ENCODE measurements around the gene PPP2R1B. TPM values are rescaled to one million over a fixed set of nuclear protein-coding genes. Genes with fewer than 3 reads are reported as not detected.
"Not testable (repeated sequence)": the region's sequence is repeated elsewhere in the genome, so short reads cannot be mapped to it uniquely, and the experiment has no call there.

PPP2R1B gene
- total RNA-seq, 1 donor from 2014 or later, result 24.1 TPM

DNA sequence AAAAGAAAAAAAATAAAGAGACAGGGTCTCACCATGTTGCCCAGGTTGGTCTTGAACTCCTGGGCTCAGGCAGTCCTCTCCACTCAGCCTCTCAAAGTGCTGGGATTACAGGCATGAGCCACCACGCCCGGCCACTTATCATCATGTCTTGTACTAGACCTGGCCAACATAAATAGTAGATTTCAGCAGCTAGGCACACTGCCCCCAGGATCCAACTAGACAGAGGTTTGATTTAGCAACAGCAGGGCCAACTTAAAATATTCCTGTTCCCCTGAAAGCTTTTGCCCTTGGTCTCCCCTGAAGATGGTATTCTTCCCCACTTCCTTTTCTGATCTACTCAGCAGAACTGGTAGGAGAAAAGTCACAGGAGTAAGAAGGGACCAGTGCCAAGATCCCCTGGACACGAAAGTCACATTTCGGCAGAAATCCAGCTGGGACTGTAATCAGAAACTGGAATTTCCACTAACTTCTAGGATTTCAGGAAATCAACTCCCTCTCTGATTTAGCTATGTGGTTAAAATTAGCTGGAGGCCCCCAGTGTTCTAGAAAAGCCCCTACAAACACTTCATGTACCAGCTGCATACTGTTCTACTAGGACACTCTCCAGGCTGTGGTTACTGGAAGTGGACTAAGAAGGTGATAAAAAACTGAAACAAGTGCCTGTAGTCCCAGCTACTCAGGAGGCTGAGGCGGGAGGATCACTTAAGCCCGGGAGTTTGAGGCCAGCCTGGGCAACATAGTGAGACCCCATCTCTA is 8.9 kb upstream of the PPP2R1B start:
- no peaks in the 10 kb centered on the region for H3K27me3 ChIP-seq (ENCODE audit: low read depth)
- ATAC-seq, result peak; percentile 40 to 75
- H3K36me3 ChIP-seq, result no peaks in the 10 kb centered on the region
- intact Hi-C loops (cut with DNase I), result loop anchor here (5.0 kb wide), 1 partner anchor 173 kb away; the partner anchor contains the start of gene SIK2
- DNase-seq, result no peak
- H3K27ac ChIP-seq, result no peak overlapping the region
- H3K4me1 ChIP-seq, result peaks cover 21% of the 10 kb centered on the region
- H3K9me3 ChIP-seq, result no peaks in the 10 kb centered on the region
- no peak overlapping the region for H3K4me3 ChIP-seq
- TF ChIP-seq, protein P1, sequence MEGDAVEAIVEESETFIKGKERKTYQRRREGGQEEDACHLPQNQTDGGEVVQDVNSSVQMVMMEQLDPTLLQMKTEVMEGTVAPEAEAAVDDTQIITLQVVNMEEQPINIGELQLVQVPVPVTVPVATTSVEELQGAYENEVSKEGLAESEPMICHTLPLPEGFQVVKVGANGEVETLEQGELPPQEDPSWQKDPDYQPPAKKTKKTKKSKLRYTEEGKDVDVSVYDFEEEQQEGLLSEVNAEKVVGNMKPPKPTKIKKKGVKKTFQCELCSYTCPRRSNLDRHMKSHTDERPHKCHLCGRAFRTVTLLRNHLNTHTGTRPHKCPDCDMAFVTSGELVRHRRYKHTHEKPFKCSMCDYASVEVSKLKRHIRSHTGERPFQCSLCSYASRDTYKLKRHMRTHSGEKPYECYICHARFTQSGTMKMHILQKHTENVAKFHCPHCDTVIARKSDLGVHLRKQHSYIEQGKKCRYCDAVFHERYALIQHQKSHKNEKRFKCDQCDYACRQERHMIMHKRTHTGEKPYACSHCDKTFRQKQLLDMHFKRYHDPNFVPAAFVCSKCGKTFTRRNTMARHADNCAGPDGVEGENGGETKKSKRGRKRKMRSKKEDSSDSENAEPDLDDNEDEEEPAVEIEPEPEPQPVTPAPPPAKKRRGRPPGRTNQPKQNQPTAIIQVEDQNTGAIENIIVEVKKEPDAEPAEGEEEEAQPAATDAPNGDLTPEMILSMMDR (IDR thresholded peaks at IDR 0.05), result no peak

DNA sequence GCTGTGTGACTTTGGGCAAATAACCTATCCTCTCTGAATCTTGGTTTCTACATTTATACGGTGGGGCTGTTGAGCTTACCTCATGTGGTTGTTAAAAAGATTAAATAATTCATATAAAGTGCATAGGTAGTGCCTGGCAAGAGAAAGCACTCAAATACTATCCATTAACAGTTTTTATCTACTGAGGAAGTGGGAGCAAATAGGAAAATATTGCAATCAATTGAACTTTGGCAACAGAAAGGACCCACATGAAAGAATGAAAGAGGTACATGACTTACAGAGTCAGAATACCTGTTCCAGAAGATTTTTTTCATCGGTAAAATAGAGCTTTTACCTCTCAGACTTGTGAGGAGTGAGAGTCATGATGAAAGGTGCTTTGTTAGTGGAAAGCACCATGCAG is 6.3 kb upstream of the PPP2R1B start:
- no peak for ATAC-seq
- peaks cover 24% of the 10 kb centered on the region for H3K4me1 ChIP-seq
- TF ChIP-seq, protein P1 (IDR thresholded peaks at IDR 0.05), result no peak
- H3K27me3 ChIP-seq (ENCODE audit: low read depth), result no peaks in the 10 kb centered on the region
- H3K9me3 ChIP-seq, result no peaks in the 10 kb centered on the region
- DNase-seq, result no peak
- intact Hi-C loops (cut with DNase I), result no loop called here
- H3K27ac ChIP-seq, result no peak overlapping the region
- no peak overlapping the region for H3K4me3 ChIP-seq
- no peaks in the 10 kb centered on the region for H3K36me3 ChIP-seq

DNA sequence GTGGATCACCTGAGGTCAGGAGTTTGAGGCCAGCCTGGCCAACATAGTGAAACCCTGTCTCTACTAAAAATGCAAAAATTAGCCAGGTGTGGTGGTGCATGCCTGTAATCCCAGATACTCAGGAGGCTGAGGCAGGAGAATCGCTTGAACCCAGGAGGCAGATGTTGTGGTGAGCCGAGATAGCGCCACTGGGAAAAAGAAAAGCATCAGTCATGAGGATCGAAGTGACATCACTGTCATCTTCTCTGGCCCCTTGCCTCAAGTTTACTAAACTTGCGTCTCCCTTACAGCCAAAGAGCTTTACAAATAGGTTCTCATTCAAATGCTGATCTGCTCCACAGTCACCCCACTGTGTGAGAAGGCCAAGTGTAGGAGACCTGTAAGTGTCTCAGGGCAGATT is 5.0 kb upstream of the PPP2R1B start:
- DNase-seq; H3K9me3 ChIP-seq; H3K27me3 ChIP-seq (ENCODE audit: low read depth); H3K4me3 ChIP-seq; H3K27ac ChIP-seq; intact Hi-C loops (cut with DNase I); ATAC-seq; H3K36me3 ChIP-seq: not testable (repeated sequence)
- peaks cover 26% of the 10 kb centered on the region for H3K4me1 ChIP-seq

DNA sequence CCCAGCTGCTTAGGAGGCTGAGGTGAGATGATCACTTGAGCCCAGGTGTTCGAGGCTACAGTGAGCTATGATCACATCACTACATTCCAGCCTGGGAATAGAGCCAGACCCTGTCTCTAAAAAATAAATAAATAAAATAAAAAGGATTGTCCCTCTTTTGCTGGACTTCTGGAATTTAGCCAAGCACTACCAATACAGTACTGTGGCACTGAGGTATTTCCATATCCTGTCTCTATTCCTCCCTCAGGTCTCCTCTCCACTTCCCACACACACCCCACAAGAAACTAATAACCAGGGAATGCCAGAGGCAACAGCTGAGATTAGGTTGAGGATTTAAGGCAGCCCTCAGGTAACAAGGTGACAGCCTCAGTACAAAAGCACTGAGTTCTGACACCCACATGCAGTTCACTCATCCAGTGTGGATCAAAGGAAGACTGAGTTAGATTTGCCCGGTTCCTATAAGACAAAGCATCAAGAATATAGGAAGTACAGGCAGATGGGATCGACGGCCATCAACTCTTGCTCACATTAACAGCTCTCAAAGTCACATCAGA is 4.5 kb upstream of the PPP2R1B start:
- DNase-seq (no peak), ATAC-seq (no peak)
- Histone ChIP-seq H3K36me3 (no peaks in the 10 kb centered on the region), H3K27ac (no peak overlapping the region), H3K9me3 (no peaks in the 10 kb centered on the region), H3K4me3 (no peak overlapping the region), H3K27me3 (ENCODE audit: low read depth) (no peaks in the 10 kb centered on the region), H3K4me1 (peaks cover 24% of the 10 kb centered on the region)
- intact Hi-C loops (cut with DNase I), result no loop called here
- TF ChIP-seq, protein P1 (IDR thresholded peaks at IDR 0.05), result no peak

DNA sequence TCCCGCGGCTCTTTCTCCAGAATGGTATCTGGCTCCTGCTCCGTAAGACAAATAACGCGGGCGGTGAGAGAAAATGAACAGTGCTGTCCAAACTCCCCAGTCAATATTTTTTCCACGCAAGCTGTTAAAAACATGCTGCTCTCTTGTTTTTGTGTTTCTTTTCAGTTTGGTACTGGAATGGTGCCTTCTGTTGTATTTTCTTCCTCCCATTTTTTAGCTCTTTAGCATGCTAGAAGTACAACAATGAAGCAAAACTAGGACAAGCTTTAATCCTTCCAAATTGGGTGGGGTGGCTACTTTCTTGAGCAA is 599 bp upstream of the PPP2R1B start:
- H3K4me1 ChIP-seq, result peaks cover 27% of the 10 kb centered on the region
- no peaks in the 10 kb centered on the region for H3K9me3 ChIP-seq
- ATAC-seq (no peak), DNase-seq (no peak)
- TF ChIP-seq, protein P1 (IDR thresholded peaks at IDR 0.05), result no peak
- H3K27ac ChIP-seq, result peak overlapping the region; percentile 88
- H3K36me3 ChIP-seq, result peaks cover 30% of the 10 kb centered on the region
- H3K27me3 ChIP-seq (ENCODE audit: low read depth), result no peaks in the 10 kb centered on the region
- intact Hi-C loops (cut with DNase I), result no loop called here
- peak overlapping the region; percentile 91 for H3K4me3 ChIP-seq

DNA sequence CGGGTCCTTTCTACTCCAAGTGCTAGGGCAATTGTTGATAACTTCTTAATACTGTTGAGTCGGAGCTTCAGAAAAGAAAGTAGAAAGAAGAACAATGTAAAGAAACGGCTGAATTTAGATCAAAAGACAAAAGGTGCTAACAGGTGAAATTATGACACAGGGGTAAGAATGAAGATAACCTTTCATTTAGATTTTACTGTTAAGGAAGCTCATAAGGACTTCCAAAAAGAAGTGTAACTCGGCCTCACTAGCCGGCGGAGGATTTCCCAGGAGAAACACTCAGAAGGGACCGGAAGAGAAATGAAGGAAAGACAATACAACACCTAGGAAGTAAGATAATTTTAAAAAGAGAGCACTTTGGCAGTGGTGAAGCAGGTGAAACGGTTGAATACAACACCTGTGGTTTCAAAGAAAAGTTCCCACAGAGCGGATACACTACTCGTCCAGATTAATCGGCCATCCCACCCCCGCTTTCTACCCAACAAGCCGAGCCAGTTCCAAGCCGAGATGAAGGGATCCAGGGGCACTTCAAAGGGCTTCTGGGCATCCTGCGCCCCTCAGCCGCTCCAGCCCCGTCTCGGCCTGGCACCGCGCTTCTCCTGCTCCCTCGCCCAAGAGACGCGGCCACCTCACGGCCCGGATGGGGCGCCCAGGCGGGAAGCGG is 737 bp downstream of the PPP2R1B start:
- intact Hi-C loops (cut with DNase I), result no loop called here
- Histone ChIP-seq H3K27ac (peak overlapping the region; percentile 88), H3K4me1 (peaks cover 27% of the 10 kb centered on the region), H3K9me3 (no peaks in the 10 kb centered on the region), H3K4me3 (peak overlapping the region; percentile 91), H3K36me3 (peaks cover 43% of the 10 kb centered on the region), H3K27me3 (ENCODE audit: low read depth) (no peaks in the 10 kb centered on the region)
- ATAC-seq, result peak; percentile 64 to 66
- TF ChIP-seq, protein P1 (IDR thresholded peaks at IDR 0.05), result no peak
- no peak for DNase-seq
